HCT116 (cell line): ENCODE measurements around the gene SLC6A8. TPM values are rescaled to one million over a fixed set of nuclear protein-coding genes. Genes with fewer than 3 reads are reported as not detected.

Source experiments
- ATAC-seq: fragments of 200-7000 bp; cut with Tn5 transposase; 2 replicates; pipeline ENCODE4 v1.9.1; 2020; ENCODE audit warnings: mild to moderate bottlenecking, moderate library complexity
- BruUV-seq: library from RNA; stranded (reverse); fragments of 400-500 nt; replicated peaks from 2 replicates; lab custom pipeline; 2021; lab: Mats Ljungman, UMichigan
- CTCF ChIA-PET: fragments of 300-600 bp; sonication (Branson Sonifier 250); formaldehyde crosslinking; loops from one replicate; lab custom pipeline; 2021; ENCODE audit warnings: antibody characterized with exemption; lab: Charles Lee
- POLR2A ChIA-PET: fragments of 300-600, 350-600 bp; sonication (Branson Sonifier 250); formaldehyde crosslinking; loops from one replicate; lab custom pipeline; 2021; ENCODE audit warnings: antibody characterized with exemption; lab: Charles Lee
- RAD21 ChIA-PET, 2 experiments: fragments of 300-600 bp; sonication (Branson Sonifier 250); formaldehyde crosslinking; loops; one replicate each; lab custom pipeline; 2023; ENCODE audit warnings: low total read pairs in 2 of 2; ENCODE audit not compliant: uncharacterized antibody in 2 of 2, unreplicated experiment in 2 of 2, low non-redundant PET in 1 of 2; lab: Charles Lee
- DNase-seq: peaks from one replicate; pipeline ENCODE4 v3.0.0-alpha.2; 2010; ENCODE audit warnings: low read depth, low spot score
- H2AFZ ChIP-seq: fragments of 200-600 bp; shearing (Covaris generic), sonication (generic); 2 replicates; pipeline ENCODE4 v1.6.1; 2017; ENCODE audit warnings: low read depth, mixed run types, mixed read lengths, antibody characterized with exemption, low read length; ENCODE audit not compliant: poor library complexity, severe bottlenecking
- H3K27ac ChIP-seq: 2 replicates; pipeline ENCODE4 v1.5.1; 2012; ENCODE audit warnings: low read depth, low read length
- H3K27me3 ChIP-seq: fragments of 200-600 bp; sonication (generic); 2 replicates; pipeline ENCODE4 v1.6.1; 2016; ENCODE audit warnings: mixed run types, low read length, mixed read lengths; ENCODE audit not compliant: insufficient read depth
- H3K36me3 ChIP-seq, 2 experiments: fragments of 200-500 bp in 1 of 2; fragments of 200-600 bp in 1 of 2; sonication (Bioruptor generic) in 1 of 2; sonication (generic) in 1 of 2; 2 replicates each; pipeline versions ENCODE4 v1.5.1 to v1.6.1; 2014 to 2016; ENCODE audit warnings: low read length in 2 of 2, inconsistent platforms in 1 of 2, mixed read lengths in 1 of 2, mixed run types in 1 of 2; ENCODE audit not compliant: insufficient read depth in 2 of 2, control insufficient read depth in 1 of 2
- H3K4me1 ChIP-seq, 2 experiments: fragments of 200-600 bp in 1 of 2; sonication (generic) in 1 of 2; 2 replicates each; pipeline versions ENCODE4 v1.5.1 to v1.6.1; 2012 to 2017; ENCODE audit warnings: low read length in 2 of 2, inconsistent platforms in 1 of 2, mild to moderate bottlenecking in 1 of 2, mixed read lengths in 1 of 2, mixed run types in 1 of 2, moderate library complexity in 1 of 2; ENCODE audit not compliant: insufficient read depth in 2 of 2, control insufficient read depth in 1 of 2
- H3K4me2 ChIP-seq: fragments of 200-600 bp; sonication (generic); 2 replicates; pipeline ENCODE4 v1.6.1; 2017; ENCODE audit warnings: mixed run types, low read length, mixed read lengths
- H3K4me3 ChIP-seq, 2 experiments: fragments of 200-600 bp in 1 of 2; sonication (generic) in 1 of 2; replicated peaks in 1 of 2; 2 replicates each; pipeline ENCODE4 v1.5.1; 2011 to 2016; ENCODE audit warnings: low read length in 2 of 2, control low read depth in 1 of 2, low read depth in 1 of 2, mild to moderate bottlenecking in 1 of 2, mixed read lengths in 1 of 2, mixed run types in 1 of 2
- H3K79me2 ChIP-seq: fragments of 200-600 bp; sonication (generic); 2 replicates; pipeline ENCODE4 v1.6.1; 2017; ENCODE audit warnings: mild to moderate bottlenecking, mixed run types, low read length, moderate library complexity, mixed read lengths; ENCODE audit not compliant: insufficient read depth
- H3K9ac ChIP-seq: fragments of 200-600 bp; sonication (generic); 2 replicates; pipeline ENCODE4 v1.6.1; 2016; ENCODE audit warnings: low read length, mixed read lengths
- H3K9me2 ChIP-seq: fragments of 200-600 bp; sonication (generic), shearing (Covaris generic); 2 replicates; pipeline ENCODE4 v1.6.1; 2017; ENCODE audit warnings: mixed run types, mild to moderate bottlenecking, moderate library complexity; ENCODE audit not compliant: insufficient read depth
- H3K9me3 ChIP-seq, 2 experiments: fragments of 200-500 bp in 1 of 2; fragments of 200-600 bp in 1 of 2; sonication (Bioruptor generic) in 1 of 2; sonication (generic) in 1 of 2; 2 replicates each; pipeline ENCODE4 v1.6.1; 2014 to 2017; ENCODE audit warnings: low read length in 2 of 2, mixed read lengths in 2 of 2, inconsistent platforms in 1 of 2, low read depth in 1 of 2, mild to moderate bottlenecking in 1 of 2, mixed run types in 1 of 2, moderate library complexity in 1 of 2; ENCODE audit not compliant: control insufficient read depth in 1 of 2, insufficient read depth in 1 of 2
- H4K20me1 ChIP-seq: fragments of 200-600 bp; sonication (generic), shearing (Covaris generic); 2 replicates; pipeline ENCODE4 v1.6.1; 2017; ENCODE audit warnings: mixed run types, mild to moderate bottlenecking, moderate library complexity; ENCODE audit not compliant: insufficient read depth
- ATF3 ChIP-seq: IDR thresholded peaks from 2 replicates; pipeline ENCODE4 v1.6.1; 2012
- CBX3 ChIP-seq: IDR thresholded peaks from 2 replicates; pipeline ENCODE4 v1.6.1; 2012; ENCODE audit warnings: low read depth
- CEBPB ChIP-seq: IDR thresholded peaks from 2 replicates; pipeline ENCODE4 v1.6.1; 2012; ENCODE audit warnings: low read depth
- CTCF ChIP-seq, 3 experiments: fragments of 200-600 bp in 1 of 3; sonication (generic) in 1 of 3; IDR thresholded peaks in 2 of 3; conservative IDR thresholded peaks in 1 of 3; 2 replicates each; pipeline ENCODE4 v1.5.1; 2012 to 2017; ENCODE audit warnings: low read depth in 2 of 3, low read length in 2 of 3, antibody characterized with exemption in 1 of 3, borderline replicate concordance in 1 of 3, control low read depth in 1 of 3, mild to moderate bottlenecking in 1 of 3, mixed read lengths in 1 of 3, mixed run types in 1 of 3, moderate library complexity in 1 of 3; ENCODE audit not compliant: insufficient read depth in 1 of 3
- EGR1 ChIP-seq: IDR thresholded peaks from 2 replicates; pipeline ENCODE4 v1.6.1; 2012; ENCODE audit warnings: low read depth
- ELF1 ChIP-seq: IDR thresholded peaks from 2 replicates; pipeline ENCODE4 v1.6.1; 2012; ENCODE audit warnings: low read depth, borderline replicate concordance
- EZH2 ChIP-seq: fragments of 200-600 bp; sonication (generic); IDR thresholded peaks from 2 replicates; pipeline ENCODE4 v1.6.1; 2017; ENCODE audit warnings: antibody characterized with exemption, mixed run types
- EZH2phosphoT487 ChIP-seq: fragments of 200-600 bp; IDR thresholded peaks from 2 replicates; pipeline ENCODE4 v1.6.1; 2018; ENCODE audit warnings: antibody characterized with exemption, borderline replicate concordance
- FOSL1 ChIP-seq: IDR thresholded peaks from 2 replicates; pipeline ENCODE4 v1.6.1; 2012; ENCODE audit warnings: low read depth
- MAX ChIP-seq: IDR thresholded peaks from 2 replicates; pipeline ENCODE4 v1.6.1; 2012
- POLR2A ChIP-seq: IDR thresholded peaks from 2 replicates; pipeline ENCODE4 v1.7.0; 2011; ENCODE audit warnings: borderline replicate concordance; ENCODE audit not compliant: insufficient read depth, insufficient read length; ENCODE audit errors: extremely low read depth
- POLR2AphosphoS5 ChIP-seq: IDR thresholded peaks from 2 replicates; pipeline ENCODE4 v1.6.1; 2011; ENCODE audit warnings: mild to moderate bottlenecking, low read depth, low read length, moderate library complexity
- RAD21 ChIP-seq: IDR thresholded peaks from 2 replicates; pipeline ENCODE4 v1.6.1; 2012; ENCODE audit warnings: low read depth, mild to moderate bottlenecking
- REST ChIP-seq: IDR thresholded peaks from 2 replicates; pipeline ENCODE4 v1.6.1; 2012; ENCODE audit warnings: low read depth
- SIN3A ChIP-seq: IDR thresholded peaks from 2 replicates; pipeline ENCODE4 v1.6.1; 2012; ENCODE audit warnings: low read depth
- SP1 ChIP-seq: IDR thresholded peaks from 2 replicates; pipeline ENCODE4 v1.6.1; 2012; ENCODE audit warnings: low read depth
- SRF ChIP-seq: IDR thresholded peaks from 2 replicates; pipeline ENCODE4 v1.6.1; 2012; ENCODE audit warnings: low read depth
- TCF7L2 ChIP-seq: IDR thresholded peaks from 2 replicates; pipeline ENCODE4 v1.7.0; 2011; ENCODE audit warnings: borderline replicate concordance, inconsistent platforms; ENCODE audit not compliant: insufficient read depth, insufficient read length; ENCODE audit errors: extremely low read depth
- ZBTB33 ChIP-seq: IDR thresholded peaks from 2 replicates; pipeline ENCODE4 v1.6.1; 2011; ENCODE audit warnings: mild to moderate bottlenecking, low read length, moderate library complexity; ENCODE audit not compliant: insufficient replicate concordance; ENCODE audit errors: extremely low read depth
- ZFX ChIP-seq: fragments of 450-650 bp; IDR thresholded peaks from 2 replicates; pipeline ENCODE4 v1.6.1; 2017
- intact Hi-C: fragments of 100-400 bp; cut with micrococcal nuclease; formaldehyde crosslinking; loops from 2 replicates; pipeline ENCODE4 v1.10.0; 2022
- total RNA-seq: library from RNA; stranded (reverse); gene quantifications from one replicate; pipeline ENCODE4 v1.2.1, GENCODE V29; 2021; ENCODE audit not compliant: unreplicated experiment

Gene SLC6A8
- total RNA-seq, 1 experiment from 2014 or later: 101 TPM

GRCh38 chrX:153686711-153687110, 1.0 kb upstream of the SLC6A8 start:
- peaks cover 4 to 24% of the 10 kb centered on the region in 2 experiments; a peak in 3 of 4 replicates for H3K4me1 ChIP-seq
- no TSS peak for BruUV-seq
- no peaks in the 10 kb centered on the region for H3K9me2 ChIP-seq
- no peaks in the 10 kb centered on the region for H3K36me3 ChIP-seq
- H3K79me2 ChIP-seq: peaks cover 22% of the 10 kb centered on the region
- H4K20me1 ChIP-seq: no peaks in the 10 kb centered on the region
- RAD21 ChIA-PET: interaction anchor here in 1 of 2 experiments (0.7 kb wide), 1 partner anchor 794 kb away, joined by 5 read pairs; no protein-coding TSS in a partner anchor
- H3K9ac ChIP-seq: peak overlapping the region; percentile 40
- no peak for TF ChIP-seq CEBPB
- TF ChIP-seq RAD21: no peak
- TF ChIP-seq POLR2A: no peak
- TF ChIP-seq POLR2AphosphoS5: no peak
- TF ChIP-seq TCF7L2: no peak
- no peak for TF ChIP-seq ZFX
- TF ChIP-seq EGR1: no peak
- TF ChIP-seq SRF: no peak
- TF ChIP-seq ZBTB33: no peak
- no peak for TF ChIP-seq SP1
- no peak for TF ChIP-seq CBX3
- TF ChIP-seq ELF1: no peak
- TF ChIP-seq CTCF (IDR thresholded peaks at IDR 0.05 in 2 of 3, conservative IDR thresholded peaks at IDR 0.05 in 1 of 3; ENCODE audit: borderline replicate concordance in 1 of 3, insufficient read depth in 1 of 3, low read depth in 2 of 3, low read length in 2 of 3): no peak
- no peak for TF ChIP-seq SIN3A
- TF ChIP-seq EZH2: no peak
- no peak for TF ChIP-seq EZH2phosphoT487
- TF ChIP-seq FOSL1: no peak
- no peak for TF ChIP-seq ATF3
- TF ChIP-seq MAX: no peak
- no peak for TF ChIP-seq REST
- TF ChIP-seq, all 23 proteins: peak for 0
- DNase-seq: no peak
- CTCF ChIA-PET: interaction anchor here (1.2 to 1.4 kb wide), 3 partner anchors 18 to 22 kb away, joined by 3 to 7 read pairs (median 5); no protein-coding TSS in a partner anchor
- H3K4me2 ChIP-seq: peak overlapping the region; percentile 65
- no peaks in the 10 kb centered on the region for H3K27me3 ChIP-seq
- peak overlapping the region; percentile 35 to 50; a peak in 3 of 4 replicates for H3K4me3 ChIP-seq
- POLR2A ChIA-PET: no interaction called here
- no peak for ATAC-seq
- intact Hi-C loops: no loop called here
- H2AFZ ChIP-seq: no peak overlapping the region
- H3K9me3 ChIP-seq: no peaks in the 10 kb centered on the region
- H3K27ac ChIP-seq: no peak overlapping the region
